Left lung (tissue), 10 donors: Measurements from ENCODE around the gene PLCL2. TPM values are rescaled to one million over a fixed set of nuclear protein-coding genes. Genes with fewer than 3 reads are reported as not detected.
"Not testable (repeated sequence)": the region's sequence is repeated elsewhere in the genome, so short reads cannot be mapped to it uniquely, and the experiment has no call there.

ENCODE experiments used
- ATAC-seq: fragments of 200-7000 bp; cut with Tn5 transposase; one replicate; pipeline ENCODE4 v1.9.1; 2020; ENCODE audit warnings: moderate library complexity
- DNase-seq, 4 donors: peaks; one replicate each; pipeline ENCODE4 v3.0.0-alpha.2; 2013 to 2020
- H3K27ac ChIP-seq, 2 donors: fragments of 200-600 bp; sonication (generic) in 1 of 2; one replicate each; pipeline versions ENCODE4 v1.5.0 to v1.8.0; 2020 to 2021
- H3K27me3 ChIP-seq, 2 donors: fragments of 200-600 bp; sonication (generic) in 1 of 2; one replicate each; pipeline versions ENCODE4 v1.5.0 to v1.8.0; 2020 to 2021
- H3K36me3 ChIP-seq, 2 donors: fragments of 200-600 bp; sonication (generic) in 1 of 2; one replicate each; pipeline versions ENCODE4 v1.5.0 to v1.8.0; 2020 to 2021
- H3K4me1 ChIP-seq, 2 donors: fragments of 200-600 bp; one replicate each; pipeline ENCODE4 v1.8.0; 2021
- H3K4me3 ChIP-seq, 2 donors: fragments of 200-600 bp; sonication (generic) in 1 of 2; one replicate each; pipeline versions ENCODE4 v1.5.0 to v1.8.0; 2020 to 2021; ENCODE audit warnings: mild to moderate bottlenecking in 1 of 2
- H3K9me3 ChIP-seq, 2 donors: fragments of 200-600 bp; sonication (generic) in 1 of 2; one replicate each; pipeline versions ENCODE4 v1.5.0 to v1.8.0; 2020 to 2021
- CTCF ChIP-seq, 2 donors: fragments of 200-600 bp; sonication (generic) in 1 of 2; IDR thresholded peaks; one replicate each; pipeline versions ENCODE4 v1.5.0 to v1.8.0; 2021; ENCODE audit warnings: antibody characterized with exemption in 2 of 2
- intact Hi-C, 2 donors: fragments of 100-400 bp; cut with DNase I; formaldehyde crosslinking; loops; one replicate each; pipeline versions ENCODE4 v1.11.2 to v1.14.2; 2022
- polyA plus RNA-seq, 6 donors: library from polyadenylated mRNA; unstranded; fragments of 120-200 nt; gene quantifications; one replicate each; pipeline ENCODE4 v1.2.1, GENCODE V29; 2013; ENCODE audit not compliant: insufficient read length in 6 of 6
- total RNA-seq, 2 donors: library from RNA; stranded (reverse); fragmentation: NEBNext Ultra II Directional; extraction: Animal tissue kit (Norgen Biotek cat#: 25700); gene quantifications; one replicate each; pipeline ENCODE4 v1.2.1, GENCODE V29; 2021
- donor health status: DM: no; HTN: yes; CAD: no.
- donor health status: DM: no; HTN: no; CAD: no.

The PLCL2 gene
- total and polyA plus RNA-seq, 8 donors: 7.8 to 15.7 (median 10.1) TPM

DNA sequence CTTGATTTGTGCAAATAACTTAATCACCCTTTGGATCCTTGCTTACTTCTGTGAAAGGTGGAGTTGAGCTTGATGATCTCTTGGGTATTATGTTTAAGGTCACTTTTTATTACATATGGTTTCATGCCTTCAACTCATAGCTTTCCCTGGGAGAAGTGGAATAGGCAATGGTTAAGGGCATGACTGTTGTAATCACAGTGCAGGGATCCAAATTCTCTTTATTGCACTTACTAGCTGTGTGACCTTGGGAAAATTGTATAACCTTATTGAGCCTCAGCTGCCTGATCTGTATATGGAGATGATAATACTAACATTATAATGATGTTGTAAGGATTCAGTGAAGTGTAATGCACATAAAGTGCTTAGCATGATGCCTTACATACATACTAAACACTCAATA is 59.1 kb downstream of the PLCL2 start:
- intact Hi-C loops: no loop called here
- DNase-seq (no peak), ATAC-seq (no peak)
- H3K4me1 ChIP-seq: no peaks in the 10 kb centered on the region
- H3K27ac ChIP-seq: no peak overlapping the region
- H3K36me3 ChIP-seq: no peaks in the 10 kb centered on the region
- no peaks in the 10 kb centered on the region for H3K9me3 ChIP-seq
- H3K27me3 ChIP-seq: no peaks in the 10 kb centered on the region
- TF ChIP-seq CTCF (IDR thresholded peaks at IDR 0.05): no peak
- H3K4me3 ChIP-seq: no peak overlapping the region

DNA sequence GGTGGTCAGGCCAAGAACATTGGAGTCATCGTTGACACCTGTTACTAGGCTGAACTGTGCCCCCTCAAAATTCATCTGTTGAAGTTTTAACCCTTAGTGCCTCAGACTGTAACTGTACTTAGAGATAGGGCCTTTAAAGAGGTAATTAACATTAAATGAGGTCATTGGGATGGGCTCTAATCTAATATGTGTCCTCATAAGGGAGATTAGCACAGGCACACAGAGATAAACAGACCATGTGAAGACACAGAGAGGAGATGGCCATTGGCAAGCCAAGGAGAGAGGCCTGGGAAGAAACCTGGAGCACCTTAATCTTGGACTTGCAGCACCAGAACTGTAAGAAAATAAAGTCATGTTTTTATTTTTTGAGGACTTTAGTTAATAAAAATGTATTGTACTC is 59.6 kb downstream of the PLCL2 start:
- Histone ChIP-seq H3K36me3 (no peaks in the 10 kb centered on the region), H3K4me1 (no peaks in the 10 kb centered on the region), H3K27ac (no peak overlapping the region), H3K4me3 (no peak overlapping the region), H3K9me3 (no peaks in the 10 kb centered on the region), H3K27me3 (no peaks in the 10 kb centered on the region)
- intact Hi-C loops: no loop called here
- ATAC-seq: no peak
- DNase-seq: no peak
- no peak for TF ChIP-seq CTCF (IDR thresholded peaks at IDR 0.05)

- DNase-seq (no peak), ATAC-seq (no peak)
- no peak overlapping the region for H3K4me3 ChIP-seq
Observed at GRCh38 chr3:16945330-16945729, 60.6 kb downstream of the PLCL2 start.

DNA sequence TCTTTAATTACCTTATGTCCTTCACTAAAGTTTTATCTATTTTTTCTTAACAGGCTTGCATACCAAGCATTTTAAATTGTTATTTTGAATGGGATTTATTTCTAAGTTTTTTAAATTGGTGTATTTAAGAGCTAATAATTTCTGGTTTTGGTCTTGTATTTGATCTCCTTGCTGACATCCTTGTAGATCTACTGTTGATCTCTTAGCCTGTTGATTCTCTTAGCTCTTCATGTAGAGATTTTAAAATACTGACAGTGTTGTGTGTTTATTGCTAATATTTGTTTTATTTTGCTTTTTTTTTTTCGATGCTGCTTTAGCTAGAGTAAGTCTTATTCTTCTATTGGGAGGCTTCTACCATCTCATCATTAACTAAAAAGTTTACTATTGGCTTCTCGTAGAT is 65.5 kb downstream of the PLCL2 start:
- intact Hi-C loops: no loop called here
- Histone ChIP-seq H3K27ac (no peak overlapping the region), H3K4me1 (no peaks in the 10 kb centered on the region), H3K36me3 (no peaks in the 10 kb centered on the region), H3K9me3 (peaks cover 0 to 2% of the 10 kb centered on the region in 2 donors), H3K4me3 (no peak overlapping the region), H3K27me3 (no peaks in the 10 kb centered on the region)
- ATAC-seq (no peak), DNase-seq (no peak)
- TF ChIP-seq CTCF (IDR thresholded peaks at IDR 0.05): no peak

More at GRCh38 chr3:16945330-16945729, 60.6 kb downstream of the PLCL2 start:
- H3K9me3 ChIP-seq: no peaks in the 10 kb centered on the region
- intact Hi-C loops: no loop called here
- H3K27me3 ChIP-seq: no peaks in the 10 kb centered on the region
- no peak overlapping the region for H3K27ac ChIP-seq
- H3K36me3 ChIP-seq: no peaks in the 10 kb centered on the region
- H3K4me1 ChIP-seq: no peaks in the 10 kb centered on the region
- no peak for TF ChIP-seq CTCF (IDR thresholded peaks at IDR 0.05)

DNA sequence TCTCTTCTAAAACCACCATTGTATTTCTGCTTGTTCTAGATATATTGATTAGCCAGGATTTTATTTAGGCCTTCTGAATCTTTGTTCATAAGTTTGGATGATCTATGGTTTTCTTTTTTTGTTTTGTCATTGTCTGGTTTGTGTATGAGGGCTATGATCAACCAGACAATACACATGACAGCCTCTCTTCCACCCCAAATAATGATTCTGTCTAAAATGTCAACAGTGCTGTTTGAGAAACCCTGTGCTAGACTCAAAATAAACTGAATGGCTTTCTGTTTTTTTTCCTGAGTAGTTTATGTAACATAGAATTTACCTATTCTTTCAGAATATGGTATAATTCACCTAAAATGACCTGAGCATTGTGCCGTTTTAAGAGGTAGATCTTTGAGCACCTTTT is 66.1 kb downstream of the PLCL2 start:
- ATAC-seq: no peak
- intact Hi-C loops: no loop called here

DNA sequence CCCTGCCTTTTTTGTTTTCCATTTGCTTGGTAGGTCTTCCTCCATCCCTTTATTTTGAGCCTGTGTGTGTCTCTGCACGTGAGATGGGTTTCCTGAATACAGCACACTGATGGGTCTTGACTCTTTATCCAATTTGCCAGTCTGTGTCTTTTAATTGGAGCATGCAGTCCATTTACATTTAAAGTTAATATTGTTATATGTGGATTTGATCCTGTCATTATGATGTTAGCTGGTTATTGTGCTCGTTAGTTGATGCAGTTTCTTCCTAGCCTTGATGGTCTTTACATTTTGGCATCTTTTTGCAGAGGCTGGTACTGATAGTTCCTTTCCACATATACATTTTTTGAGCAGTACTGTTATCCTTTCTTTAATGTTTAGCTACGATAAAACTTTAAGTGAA is 73.1 kb downstream of the PLCL2 start:
- H3K27ac ChIP-seq, H3K4me1 ChIP-seq, intact Hi-C loops, ATAC-seq, H3K27me3 ChIP-seq, DNase-seq, H3K9me3 ChIP-seq, H3K4me3 ChIP-seq, H3K36me3 ChIP-seq: not testable (repeated sequence)

More for the DNA sequence above, 66.1 kb downstream of the PLCL2 start:
- H3K9me3 ChIP-seq: peaks cover 0 to 2% of the 10 kb centered on the region in 2 donors
- no peaks in the 10 kb centered on the region for H3K36me3 ChIP-seq
- H3K27me3 ChIP-seq: no peaks in the 10 kb centered on the region
- H3K4me3 ChIP-seq: no peak overlapping the region
- no peaks in the 10 kb centered on the region for H3K4me1 ChIP-seq
- no peak for TF ChIP-seq CTCF (IDR thresholded peaks at IDR 0.05)
- no peak overlapping the region for H3K27ac ChIP-seq
- DNase-seq: no peak
